ENCODE results near the gene RDH11. TPM values are rescaled to one million over a fixed set of nuclear protein-coding genes. Genes with fewer than 3 reads are reported as not detected.
"Not testable (repeated sequence)": the region's sequence is repeated elsewhere in the genome, so short reads cannot be mapped to it uniquely, and the experiment has no call there.

The RDH11 gene
- total RNA-seq, 4 donors from 2014 or later: 34.5 to 72.3 (median 49.1) TPM

DNA sequence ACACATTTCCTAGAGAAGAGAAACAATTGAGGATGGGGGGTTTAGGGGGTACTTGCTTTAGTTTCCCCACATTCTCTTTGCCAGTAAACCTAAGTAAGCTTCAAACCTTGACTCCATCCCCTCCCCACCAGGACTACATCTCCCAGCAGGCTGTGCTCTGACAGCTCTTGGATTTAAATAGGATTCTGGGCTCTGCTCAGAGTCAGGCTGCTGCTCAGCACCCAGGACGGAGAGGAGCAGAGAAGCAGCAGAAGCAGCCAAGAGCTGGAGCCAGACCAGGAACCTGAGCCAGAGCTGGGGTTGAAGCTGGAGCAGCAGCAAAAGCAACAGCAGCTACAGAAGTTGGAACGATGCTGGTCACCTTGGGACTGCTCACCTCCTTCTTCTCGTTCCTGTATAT is 26.7 kb upstream of the RDH11 start:
- intact Hi-C loops (cut with DNase I; ENCODE audit: low total_unique reads): no loop called here
- H3K4me3 ChIP-seq (ENCODE audit: low read depth, poor library complexity, severe bottlenecking): no peak overlapping the region

DNA sequence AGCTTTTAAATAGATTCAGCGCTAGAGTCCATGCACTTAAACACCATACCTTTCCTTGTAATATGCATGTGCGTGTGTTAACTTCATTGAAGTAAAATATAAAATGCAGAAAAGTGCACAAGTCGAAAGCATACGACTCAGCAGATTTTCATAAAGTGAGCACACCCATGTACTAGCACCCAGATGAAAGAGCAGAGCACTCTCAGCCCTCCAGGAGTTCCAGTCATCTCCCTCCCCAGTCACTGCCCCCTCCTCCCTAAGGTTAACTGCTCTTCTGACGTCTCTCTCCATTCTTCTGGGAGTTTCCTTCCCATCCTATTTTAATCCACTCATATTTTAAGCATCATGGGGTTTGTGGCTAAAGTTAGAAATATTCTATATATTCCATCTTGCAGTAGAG is 26.3 kb upstream of the RDH11 start:
- no peak overlapping the region for H3K4me3 ChIP-seq (ENCODE audit: low read depth, poor library complexity, severe bottlenecking)
- 54 to 59% methylated on average over 5 of the region's 5 CpGs for WGBS, 2 donors

More for the DNA sequence above, 26.7 kb upstream of the RDH11 start:
- TF ChIP-seq, protein P1, sequence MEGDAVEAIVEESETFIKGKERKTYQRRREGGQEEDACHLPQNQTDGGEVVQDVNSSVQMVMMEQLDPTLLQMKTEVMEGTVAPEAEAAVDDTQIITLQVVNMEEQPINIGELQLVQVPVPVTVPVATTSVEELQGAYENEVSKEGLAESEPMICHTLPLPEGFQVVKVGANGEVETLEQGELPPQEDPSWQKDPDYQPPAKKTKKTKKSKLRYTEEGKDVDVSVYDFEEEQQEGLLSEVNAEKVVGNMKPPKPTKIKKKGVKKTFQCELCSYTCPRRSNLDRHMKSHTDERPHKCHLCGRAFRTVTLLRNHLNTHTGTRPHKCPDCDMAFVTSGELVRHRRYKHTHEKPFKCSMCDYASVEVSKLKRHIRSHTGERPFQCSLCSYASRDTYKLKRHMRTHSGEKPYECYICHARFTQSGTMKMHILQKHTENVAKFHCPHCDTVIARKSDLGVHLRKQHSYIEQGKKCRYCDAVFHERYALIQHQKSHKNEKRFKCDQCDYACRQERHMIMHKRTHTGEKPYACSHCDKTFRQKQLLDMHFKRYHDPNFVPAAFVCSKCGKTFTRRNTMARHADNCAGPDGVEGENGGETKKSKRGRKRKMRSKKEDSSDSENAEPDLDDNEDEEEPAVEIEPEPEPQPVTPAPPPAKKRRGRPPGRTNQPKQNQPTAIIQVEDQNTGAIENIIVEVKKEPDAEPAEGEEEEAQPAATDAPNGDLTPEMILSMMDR (IDR thresholded peaks at IDR 0.05): no peak
- no peak for TF ChIP-seq POLR2A (IDR thresholded peaks at IDR 0.05)
- 8 to 9% methylated on average over 3 of the region's 3 CpGs for WGBS, 2 donors
- no peak for DNase-seq (ENCODE audit: low spot score in 2 of 2)

DNA sequence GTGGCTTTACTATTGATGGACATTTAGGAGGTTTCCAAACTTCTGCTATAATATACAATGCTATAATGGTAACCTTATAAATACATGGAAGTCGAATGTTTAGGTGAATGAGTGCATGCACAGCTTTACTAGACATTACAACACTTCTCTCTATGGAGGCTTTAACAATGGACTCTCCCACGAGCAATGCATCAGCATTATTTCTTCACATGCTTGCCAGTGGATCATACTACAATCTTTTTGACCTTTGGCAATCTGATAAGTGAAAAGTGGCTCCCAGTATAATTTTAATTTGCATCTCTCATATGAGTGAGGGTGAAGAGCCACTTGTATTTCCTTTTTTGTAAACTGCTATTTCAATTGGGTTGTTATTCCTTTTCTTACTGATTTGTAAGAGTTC is 24.3 kb upstream of the RDH11 start:
- WGBS, 2 donors: 39% methylated on average over 2 of the region's 2 CpGs
- DNase-seq (ENCODE audit: low spot score in 2 of 2): no peak
- no peak overlapping the region for H3K4me3 ChIP-seq (ENCODE audit: low read depth, poor library complexity, severe bottlenecking)
- TF ChIP-seq, protein P1 (IDR thresholded peaks at IDR 0.05): no peak
- TF ChIP-seq POLR2A (IDR thresholded peaks at IDR 0.05): no peak
- intact Hi-C loops (cut with DNase I; ENCODE audit: low total_unique reads): no loop called here

More for the DNA sequence above, 26.3 kb upstream of the RDH11 start:
- intact Hi-C loops (cut with DNase I; ENCODE audit: low total_unique reads): no loop called here
- DNase-seq (ENCODE audit: low spot score in 2 of 2): no peak
- TF ChIP-seq POLR2A (IDR thresholded peaks at IDR 0.05): no peak
- TF ChIP-seq, protein P1 (IDR thresholded peaks at IDR 0.05): no peak

- intact Hi-C loops (cut with DNase I; ENCODE audit: low total_unique reads); H3K4me3 ChIP-seq (ENCODE audit: low read depth, poor library complexity, severe bottlenecking); DNase-seq (ENCODE audit: low spot score in 2 of 2): not testable (repeated sequence)
- WGBS, 2 donors: 88 to 92% methylated on average over 3 of the region's 3 CpGs
These were observed 23.8 kb upstream of the RDH11 start for GRCh38 chr14:67719385-67719784.

DNA sequence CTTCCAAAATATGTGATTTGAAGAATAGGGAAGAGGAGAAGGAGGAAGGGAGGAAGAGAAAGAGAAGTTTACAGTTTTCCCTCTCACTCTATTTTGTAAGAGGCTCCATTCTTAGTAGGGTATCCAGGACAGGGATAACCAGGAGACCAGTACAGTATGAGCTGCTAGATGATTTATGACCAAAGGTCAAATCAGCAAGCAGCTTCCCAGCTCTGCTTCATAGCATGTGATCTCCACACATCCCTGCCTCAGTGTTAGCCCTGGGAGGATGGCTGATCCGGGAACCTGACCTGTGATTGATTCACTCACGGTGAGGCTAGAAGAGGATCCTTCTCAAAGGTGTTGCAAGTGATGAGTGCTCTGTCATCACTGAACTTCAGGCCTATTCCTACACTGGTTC is 22.7 kb upstream of the RDH11 start:
- WGBS, 2 donors: 64 to 72% methylated on average over 2 of the region's 2 CpGs
- no peak overlapping the region for H3K4me3 ChIP-seq (ENCODE audit: low read depth, poor library complexity, severe bottlenecking)
- TF ChIP-seq POLR2A (IDR thresholded peaks at IDR 0.05): no peak
- TF ChIP-seq, protein P1 (IDR thresholded peaks at IDR 0.05): no peak
- no peak for DNase-seq (ENCODE audit: low spot score in 2 of 2)
- intact Hi-C loops (cut with DNase I; ENCODE audit: low total_unique reads): no loop called here

GRCh38 chr14:67717048-67717447 is 21.5 kb upstream of the RDH11 start:
- WGBS, 2 donors: 92 to 98% methylated on average over 1 of the region's 1 CpG
- no peak for TF ChIP-seq POLR2A (IDR thresholded peaks at IDR 0.05)
- TF ChIP-seq, protein P1 (IDR thresholded peaks at IDR 0.05): no peak
- DNase-seq (ENCODE audit: low spot score in 2 of 2): no peak
- intact Hi-C loops (cut with DNase I; ENCODE audit: low total_unique reads): no loop called here
- H3K4me3 ChIP-seq (ENCODE audit: low read depth, poor library complexity, severe bottlenecking): no peak overlapping the region

Data from lower leg skin (tissue), 4 donors.